Measurements from ENCODE around the gene AK9. TPM values are rescaled to one million over a fixed set of nuclear protein-coding genes. Genes with fewer than 3 reads are reported as not detected.

The AK9 gene
- total and polyA plus RNA-seq, 9 donors, result 4.8 to 10.5 (median 6.5) TPM

DNA sequence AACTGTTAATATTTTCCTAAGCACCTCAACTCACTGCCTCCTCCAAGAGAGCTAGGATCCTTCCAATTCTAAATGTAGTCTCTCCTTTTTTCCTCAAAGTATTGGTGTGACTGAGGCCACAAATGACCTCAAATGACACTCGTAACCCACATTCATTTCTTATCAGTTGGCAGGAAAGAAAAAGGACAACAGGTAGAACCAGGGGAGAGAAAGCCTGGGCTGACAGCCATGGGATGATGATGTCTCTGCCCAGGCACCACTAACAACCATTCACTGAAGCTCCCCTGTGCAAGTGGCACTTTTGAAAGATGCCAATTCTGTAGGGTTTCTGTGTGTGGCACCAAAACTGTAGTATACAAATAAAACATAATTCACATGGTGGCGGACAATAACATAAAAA lies 215.4 kb downstream of the AK9 start:
- Histone ChIP-seq H3K27ac (ENCODE audit: low read length) (no peak overlapping the region), H3K9me3 (replicated peaks; ENCODE audit: control insufficient read depth, low read depth, low read length) (no peaks in the 10 kb centered on the region), H3K4me3 (ENCODE audit: low read length) (no peak overlapping the region), H3K36me3 (ENCODE audit: control insufficient read depth, insufficient read depth, low read length) (peaks cover 67% of the 10 kb centered on the region), H3K27me3 (ENCODE audit: control insufficient read depth, insufficient read depth, low read length) (no peaks in the 10 kb centered on the region), H3K4me1 (ENCODE audit: control insufficient read depth, insufficient read depth, low read length) (no peaks in the 10 kb centered on the region)
- no peak for DNase-seq
- no CpG with 5 or more reads among the region's 2 CpGs for WGBS (ENCODE audit: insufficient coverage)

GRCh38 chr6:109474995-109475394 lies 216.0 kb downstream of the AK9 start:
- peaks cover 68% of the 10 kb centered on the region for H3K36me3 ChIP-seq (ENCODE audit: control insufficient read depth, insufficient read depth, low read length)
- H3K27ac ChIP-seq (ENCODE audit: low read length), result no peak overlapping the region
- 71% methylated on average over 1 of the region's 4 CpGs for WGBS (ENCODE audit: insufficient coverage)
- H3K9me3 ChIP-seq (replicated peaks; ENCODE audit: control insufficient read depth, low read depth, low read length), result no peaks in the 10 kb centered on the region
- H3K4me3 ChIP-seq (ENCODE audit: low read length), result no peak overlapping the region
- DNase-seq, result no peak
- no peaks in the 10 kb centered on the region for H3K4me1 ChIP-seq (ENCODE audit: control insufficient read depth, insufficient read depth, low read length)
- no peaks in the 10 kb centered on the region for H3K27me3 ChIP-seq (ENCODE audit: control insufficient read depth, insufficient read depth, low read length)

GRCh38 chr6:109473120-109473519 lies 217.9 kb downstream of the AK9 start:
- Histone ChIP-seq H3K4me1 (ENCODE audit: control insufficient read depth, insufficient read depth, low read length) (no peaks in the 10 kb centered on the region), H3K27me3 (ENCODE audit: control insufficient read depth, insufficient read depth, low read length) (no peaks in the 10 kb centered on the region), H3K4me3 (ENCODE audit: low read length) (no peak overlapping the region), H3K9me3 (replicated peaks; ENCODE audit: control insufficient read depth, low read depth, low read length) (no peaks in the 10 kb centered on the region), H3K36me3 (ENCODE audit: control insufficient read depth, insufficient read depth, low read length) (peaks cover 76% of the 10 kb centered on the region), H3K27ac (ENCODE audit: low read length) (no peak overlapping the region)
- WGBS (ENCODE audit: insufficient coverage), result 92% methylated on average over 3 of the region's 3 CpGs
- DNase-seq, result no peak

GRCh38 chr6:109472132-109472995 lies 218.6 kb downstream of the AK9 start:
- H3K9me3 ChIP-seq (replicated peaks; ENCODE audit: control insufficient read depth, low read depth, low read length), result no peaks in the 10 kb centered on the region
- DNase-seq, result no peak
- H3K36me3 ChIP-seq (ENCODE audit: control insufficient read depth, insufficient read depth, low read length), result peaks cover 71% of the 10 kb centered on the region
- H3K27ac ChIP-seq (ENCODE audit: low read length), result no peak overlapping the region
- H3K4me1 ChIP-seq (ENCODE audit: control insufficient read depth, insufficient read depth, low read length), result no peaks in the 10 kb centered on the region
- H3K27me3 ChIP-seq (ENCODE audit: control insufficient read depth, insufficient read depth, low read length), result no peaks in the 10 kb centered on the region
- H3K4me3 ChIP-seq (ENCODE audit: low read length), result no peak overlapping the region
- 87% methylated on average over 8 of the region's 9 CpGs for WGBS (ENCODE audit: insufficient coverage)

DNA sequence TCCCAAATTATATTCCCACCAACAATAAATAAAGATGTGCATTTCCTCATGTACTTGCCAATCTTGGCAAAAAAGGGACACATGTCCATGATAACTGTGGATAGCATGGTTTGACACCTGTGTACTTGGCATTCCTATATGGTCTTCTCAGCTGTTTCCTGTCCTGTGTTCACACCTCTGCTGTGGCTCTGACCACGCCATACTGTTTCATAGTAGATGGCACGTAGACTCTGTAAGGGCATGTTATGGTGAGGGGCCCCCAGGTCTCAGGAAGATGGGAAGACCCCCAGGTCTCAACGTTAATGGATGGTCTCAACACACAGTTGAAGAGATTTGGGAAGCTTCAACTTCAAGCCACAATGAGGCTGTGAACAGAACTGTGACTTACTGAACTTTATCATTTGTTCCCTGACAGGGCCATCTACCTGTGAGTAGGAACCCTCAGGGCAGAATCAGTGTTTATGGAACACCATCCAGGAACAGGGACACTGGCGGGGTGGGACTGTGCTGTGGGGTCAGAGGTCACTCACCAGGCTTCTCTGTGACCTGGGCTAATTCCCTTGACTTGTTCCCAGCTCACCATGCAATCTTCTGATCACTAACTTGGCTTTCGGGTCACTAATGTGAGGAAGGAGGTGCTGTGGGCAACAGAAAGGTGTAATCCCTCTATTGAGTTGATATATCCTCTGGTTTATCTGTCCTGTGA lies 219.7 kb downstream of the AK9 start:
- no peaks in the 10 kb centered on the region for H3K27me3 ChIP-seq (ENCODE audit: control insufficient read depth, insufficient read depth, low read length)
- DNase-seq, result no peak
- H3K9me3 ChIP-seq (replicated peaks; ENCODE audit: control insufficient read depth, low read depth, low read length), result no peaks in the 10 kb centered on the region
- no peak overlapping the region for H3K4me3 ChIP-seq (ENCODE audit: low read length)
- H3K36me3 ChIP-seq (ENCODE audit: control insufficient read depth, insufficient read depth, low read length), result peaks cover 69% of the 10 kb centered on the region
- WGBS (ENCODE audit: insufficient coverage), result 83% methylated on average over 3 of the region's 5 CpGs
- no peak overlapping the region for H3K27ac ChIP-seq (ENCODE audit: low read length)
- H3K4me1 ChIP-seq (ENCODE audit: control insufficient read depth, insufficient read depth, low read length), result no peaks in the 10 kb centered on the region

DNA sequence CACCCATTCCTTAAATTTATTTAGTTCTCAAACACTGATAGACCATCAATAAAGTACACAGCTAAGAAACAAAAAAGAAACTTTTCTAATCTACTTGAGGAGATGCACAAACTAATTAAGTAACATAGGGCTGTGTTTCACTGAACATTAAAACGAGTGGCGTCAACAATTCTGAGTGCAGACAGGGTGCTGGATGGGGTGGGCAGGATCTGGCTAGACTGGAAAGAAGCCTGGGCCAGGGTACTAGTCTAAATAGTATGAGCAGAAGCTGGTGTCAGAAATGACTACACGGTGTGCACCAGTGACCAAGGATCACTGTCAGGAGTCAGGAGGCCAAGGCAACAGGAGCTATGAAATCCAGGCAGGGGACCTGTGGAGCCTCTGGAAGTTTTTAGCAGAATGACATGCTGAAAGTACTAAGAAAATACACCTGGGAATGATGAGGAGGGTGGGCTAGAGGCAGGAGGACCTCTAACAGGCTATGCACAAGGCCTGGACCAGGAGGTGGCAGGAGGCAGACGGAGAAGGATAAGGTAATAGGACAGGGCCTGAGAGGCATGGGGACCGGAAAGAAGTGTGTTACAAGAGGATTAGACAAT lies 221.3 kb downstream of the AK9 start:
- Histone ChIP-seq H3K36me3 (ENCODE audit: control insufficient read depth, insufficient read depth, low read length) (peaks cover 70% of the 10 kb centered on the region), H3K27me3 (ENCODE audit: control insufficient read depth, insufficient read depth, low read length) (no peaks in the 10 kb centered on the region), H3K4me1 (ENCODE audit: control insufficient read depth, insufficient read depth, low read length) (no peaks in the 10 kb centered on the region), H3K9me3 (replicated peaks; ENCODE audit: control insufficient read depth, low read depth, low read length) (no peaks in the 10 kb centered on the region), H3K4me3 (ENCODE audit: low read length) (no peak overlapping the region), H3K27ac (ENCODE audit: low read length) (no peak overlapping the region)
- WGBS (ENCODE audit: insufficient coverage), result 91% methylated on average over 5 of the region's 5 CpGs
- DNase-seq, result no peak

GRCh38 chr6:109467696-109468095 lies 223.3 kb downstream of the AK9 start:
- Histone ChIP-seq H3K27ac (ENCODE audit: low read length) (no peak overlapping the region), H3K4me1 (ENCODE audit: control insufficient read depth, insufficient read depth, low read length) (no peaks in the 10 kb centered on the region), H3K9me3 (replicated peaks; ENCODE audit: control insufficient read depth, low read depth, low read length) (no peaks in the 10 kb centered on the region), H3K36me3 (ENCODE audit: control insufficient read depth, insufficient read depth, low read length) (peaks cover 57% of the 10 kb centered on the region), H3K4me3 (ENCODE audit: low read length) (no peak overlapping the region), H3K27me3 (ENCODE audit: control insufficient read depth, insufficient read depth, low read length) (no peaks in the 10 kb centered on the region)
- 95% methylated on average over 6 of the region's 6 CpGs for WGBS (ENCODE audit: insufficient coverage)
- DNase-seq, result no peak

DNA sequence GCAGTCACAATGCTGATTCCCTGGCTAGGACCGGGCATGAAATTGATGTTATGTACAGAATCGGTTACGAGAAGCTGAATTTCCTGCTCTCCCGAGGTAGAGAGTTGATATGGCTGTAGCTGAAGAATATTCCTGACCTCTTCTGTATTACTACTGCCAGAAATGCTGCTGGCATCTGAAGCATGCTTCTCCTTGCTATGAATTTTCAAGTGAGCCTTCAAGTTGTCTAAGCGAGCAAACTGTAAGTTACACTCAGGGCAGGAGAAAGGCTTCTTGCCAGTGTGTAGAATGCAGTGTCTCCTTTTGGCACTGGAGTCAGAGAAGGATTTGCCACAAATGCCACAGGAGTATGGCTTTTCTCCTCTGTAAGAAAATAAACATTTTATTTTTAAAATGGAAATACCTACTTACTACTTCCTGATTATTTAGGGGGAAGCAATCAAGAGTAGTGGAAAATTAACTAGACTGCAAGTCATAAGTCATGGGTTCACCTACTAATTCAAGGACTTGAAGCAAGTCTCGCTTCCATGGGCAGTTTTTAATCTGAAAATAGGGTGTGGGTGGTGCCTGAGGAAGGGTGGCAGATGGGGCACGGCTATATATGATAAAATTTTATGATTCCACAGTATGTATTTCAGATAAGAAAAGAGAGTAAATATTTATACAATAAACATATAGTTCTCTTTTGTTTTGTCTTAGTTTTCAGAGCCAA lies 224.6 kb downstream of the AK9 start:
- H3K9me3 ChIP-seq (replicated peaks; ENCODE audit: control insufficient read depth, low read depth, low read length), result no peaks in the 10 kb centered on the region
- WGBS (ENCODE audit: insufficient coverage), result 69% methylated on average over 3 of the region's 7 CpGs
- no peaks in the 10 kb centered on the region for H3K27me3 ChIP-seq (ENCODE audit: control insufficient read depth, insufficient read depth, low read length)
- no peak for DNase-seq
- H3K36me3 ChIP-seq (ENCODE audit: control insufficient read depth, insufficient read depth, low read length), result peaks cover 52% of the 10 kb centered on the region
- no peak overlapping the region for H3K4me3 ChIP-seq (ENCODE audit: low read length)
- H3K4me1 ChIP-seq (ENCODE audit: control insufficient read depth, insufficient read depth, low read length), result no peaks in the 10 kb centered on the region
- no peak overlapping the region for H3K27ac ChIP-seq (ENCODE audit: low read length)

DNA sequence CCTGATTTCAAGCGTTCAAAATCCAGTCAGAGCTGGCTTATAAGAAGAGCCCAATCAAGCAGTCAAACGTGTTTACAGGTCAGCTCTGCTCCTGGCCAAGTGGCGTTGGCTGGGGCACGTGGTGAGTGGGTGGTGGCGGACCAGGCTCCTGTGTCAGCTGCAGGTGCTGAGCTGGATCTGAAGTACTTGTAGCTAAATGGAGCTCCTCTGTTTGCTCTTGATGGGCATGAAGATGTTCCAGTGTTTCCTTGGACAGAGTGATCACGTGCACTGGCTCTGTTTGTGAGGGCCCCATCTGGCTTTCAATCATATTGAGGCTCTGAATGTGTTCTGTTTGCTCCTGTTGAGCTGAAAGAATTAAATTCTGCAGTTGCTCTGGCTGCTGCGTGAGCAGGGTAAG lies 225.2 kb downstream of the AK9 start:
- peaks cover 46% of the 10 kb centered on the region for H3K36me3 ChIP-seq (ENCODE audit: control insufficient read depth, insufficient read depth, low read length)
- DNase-seq, result no peak
- no peak overlapping the region for H3K27ac ChIP-seq (ENCODE audit: low read length)
- H3K9me3 ChIP-seq (replicated peaks; ENCODE audit: control insufficient read depth, low read depth, low read length), result no peaks in the 10 kb centered on the region
- no peaks in the 10 kb centered on the region for H3K4me1 ChIP-seq (ENCODE audit: control insufficient read depth, insufficient read depth, low read length)
- whole genome bisulfite sequencing (ENCODE audit: insufficient coverage), result 89% methylated on average over 7 of the region's 7 CpGs
- no peaks in the 10 kb centered on the region for H3K27me3 ChIP-seq (ENCODE audit: control insufficient read depth, insufficient read depth, low read length)
- no peak overlapping the region for H3K4me3 ChIP-seq (ENCODE audit: low read length)
